ENCODE results near the gene AKAP6.
"Not testable (repeated sequence)": the region's sequence is repeated elsewhere in the genome, so short reads cannot be mapped to it uniquely, and the experiment has no call there.

AKAP6 gene

GRCh38 chr14:32450919-32451675, 122.0 kb downstream of the AKAP6 start:
- ChIA-PET POLR2A (ENCODE audit: low non-redundant PET) (no interaction called here), CTCF (no interaction called here)
- no peak overlapping the region for H3K27ac ChIP-seq
- DNase-seq (ENCODE audit: low spot score), result no peak
- no peak for TF ChIP-seq CTCF (conservative IDR thresholded peaks at IDR 0.05; ENCODE audit: low read depth)

- ChIA-PET CTCF (interaction anchor here (0.6 to 0.7 kb wide), 2 partner anchors 25 to 262 kb away, joined by 3 read pairs; no protein-coding TSS in a partner anchor), POLR2A (ENCODE audit: low non-redundant PET) (no interaction called here)
- H3K27ac ChIP-seq, result no peak overlapping the region
- DNase-seq (ENCODE audit: low spot score), result no peak
- no peak for TF ChIP-seq CTCF (conservative IDR thresholded peaks at IDR 0.05; ENCODE audit: low read depth)
Observed at GRCh38 chr14:32453857-32454810, 125.0 kb downstream of the AKAP6 start.

- ChIA-PET CTCF (interaction anchor here (0.7 kb wide), 1 partner anchor 69 kb away, joined by 4 read pairs; no protein-coding TSS in a partner anchor), POLR2A (ENCODE audit: low non-redundant PET) (no interaction called here)
- no peak for TF ChIP-seq CTCF (conservative IDR thresholded peaks at IDR 0.05; ENCODE audit: low read depth)
- no peak overlapping the region for H3K27ac ChIP-seq
- no peak for DNase-seq (ENCODE audit: low spot score)
Observed at GRCh38 chr14:32457213-32457920, 128.3 kb downstream of the AKAP6 start.

- no peak overlapping the region for H3K27ac ChIP-seq
- DNase-seq (ENCODE audit: low spot score), result no peak
- no peak for TF ChIP-seq CTCF (conservative IDR thresholded peaks at IDR 0.05; ENCODE audit: low read depth)
- ChIA-PET CTCF (interaction anchor here (0.7 kb wide), 1 partner anchor 11 kb away, joined by 3 read pairs; no protein-coding TSS in a partner anchor), POLR2A (ENCODE audit: low non-redundant PET) (no interaction called here)
Observed at GRCh38 chr14:32458720-32459119, 129.6 kb downstream of the AKAP6 start.

- CTCF ChIA-PET, result no interaction called here
Observed at GRCh38 chr14:32460267-32460666, 131.2 kb downstream of the AKAP6 start.

GRCh38 chr14:32462553-32462952, 133.5 kb downstream of the AKAP6 start:
- H3K27ac ChIP-seq; DNase-seq (ENCODE audit: low spot score); CTCF ChIA-PET; POLR2A ChIA-PET (ENCODE audit: low non-redundant PET): not testable (repeated sequence)

More at GRCh38 chr14:32460267-32460666, 131.2 kb downstream of the AKAP6 start:
- POLR2A ChIA-PET (ENCODE audit: low non-redundant PET), result no interaction called here
- DNase-seq (ENCODE audit: low spot score), result no peak
- no peak overlapping the region for H3K27ac ChIP-seq
- TF ChIP-seq CTCF (conservative IDR thresholded peaks at IDR 0.05; ENCODE audit: low read depth), result no peak
